ENCODE results near the gene GPS1.

GRCh38 chr17:82018152-82018988 is 33.3 kb upstream of the GPS1 start:
- TF ChIP-seq, protein P1, sequence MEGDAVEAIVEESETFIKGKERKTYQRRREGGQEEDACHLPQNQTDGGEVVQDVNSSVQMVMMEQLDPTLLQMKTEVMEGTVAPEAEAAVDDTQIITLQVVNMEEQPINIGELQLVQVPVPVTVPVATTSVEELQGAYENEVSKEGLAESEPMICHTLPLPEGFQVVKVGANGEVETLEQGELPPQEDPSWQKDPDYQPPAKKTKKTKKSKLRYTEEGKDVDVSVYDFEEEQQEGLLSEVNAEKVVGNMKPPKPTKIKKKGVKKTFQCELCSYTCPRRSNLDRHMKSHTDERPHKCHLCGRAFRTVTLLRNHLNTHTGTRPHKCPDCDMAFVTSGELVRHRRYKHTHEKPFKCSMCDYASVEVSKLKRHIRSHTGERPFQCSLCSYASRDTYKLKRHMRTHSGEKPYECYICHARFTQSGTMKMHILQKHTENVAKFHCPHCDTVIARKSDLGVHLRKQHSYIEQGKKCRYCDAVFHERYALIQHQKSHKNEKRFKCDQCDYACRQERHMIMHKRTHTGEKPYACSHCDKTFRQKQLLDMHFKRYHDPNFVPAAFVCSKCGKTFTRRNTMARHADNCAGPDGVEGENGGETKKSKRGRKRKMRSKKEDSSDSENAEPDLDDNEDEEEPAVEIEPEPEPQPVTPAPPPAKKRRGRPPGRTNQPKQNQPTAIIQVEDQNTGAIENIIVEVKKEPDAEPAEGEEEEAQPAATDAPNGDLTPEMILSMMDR (IDR thresholded peaks at IDR 0.05) = no peak
- TF ChIP-seq POLR2A (IDR thresholded peaks at IDR 0.05) (no peak), POLR2AphosphoS5 (IDR thresholded peaks at IDR 0.05) (no peak)
